CD1c-positive myeloid dendritic cell (primary cell): ENCODE results near the gene ALOX12B.
"Not testable (repeated sequence)": the region's sequence is repeated elsewhere in the genome, so short reads cannot be mapped to it uniquely, and the experiment has no call there.

Experiments used
- DNase-seq: peaks from one replicate; pipeline ENCODE4 v3.0.0-alpha.2; 2016; ENCODE audit errors: extremely low spot score

ALOX12B gene

DNA sequence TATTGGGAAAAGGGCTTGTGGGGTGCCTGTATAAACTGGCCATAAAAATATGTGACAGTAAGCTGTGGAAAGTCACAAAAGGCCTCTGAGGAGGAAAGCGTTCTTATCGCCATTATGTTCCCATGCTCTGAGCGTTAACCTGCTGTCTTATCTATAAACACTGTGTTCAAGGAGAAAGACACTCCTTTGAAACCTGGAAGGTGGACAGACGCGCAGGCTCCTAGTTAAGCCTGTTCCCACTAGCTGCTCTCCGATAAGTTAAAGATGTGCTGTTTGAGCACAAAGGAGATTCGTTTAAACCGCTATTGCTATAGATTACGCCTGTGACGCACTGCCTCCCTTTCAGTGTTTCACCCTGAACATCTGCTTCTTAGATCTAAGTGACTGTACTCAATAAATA lies 5.2 kb downstream of the ALOX12B start:
- no peak for DNase-seq

DNA sequence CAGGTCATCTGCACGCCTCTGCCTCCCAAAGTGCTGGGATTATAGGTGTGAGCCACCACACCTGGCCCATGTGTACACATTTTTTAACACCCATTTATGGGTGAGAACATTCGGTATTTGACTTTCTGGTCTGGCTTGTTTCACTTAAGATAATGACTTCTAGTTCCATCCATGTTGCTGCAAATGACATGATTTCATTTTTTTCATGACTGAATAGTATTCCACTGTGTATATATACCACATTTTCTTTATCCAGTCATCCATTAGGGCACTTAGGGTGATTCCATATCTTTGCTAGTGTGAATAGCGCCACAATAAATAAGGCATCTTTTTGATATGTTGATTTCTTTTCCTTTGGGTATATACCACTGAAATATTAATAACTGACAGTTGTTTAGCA lies 5.6 kb downstream of the ALOX12B start:
- no peak for DNase-seq

DNA sequence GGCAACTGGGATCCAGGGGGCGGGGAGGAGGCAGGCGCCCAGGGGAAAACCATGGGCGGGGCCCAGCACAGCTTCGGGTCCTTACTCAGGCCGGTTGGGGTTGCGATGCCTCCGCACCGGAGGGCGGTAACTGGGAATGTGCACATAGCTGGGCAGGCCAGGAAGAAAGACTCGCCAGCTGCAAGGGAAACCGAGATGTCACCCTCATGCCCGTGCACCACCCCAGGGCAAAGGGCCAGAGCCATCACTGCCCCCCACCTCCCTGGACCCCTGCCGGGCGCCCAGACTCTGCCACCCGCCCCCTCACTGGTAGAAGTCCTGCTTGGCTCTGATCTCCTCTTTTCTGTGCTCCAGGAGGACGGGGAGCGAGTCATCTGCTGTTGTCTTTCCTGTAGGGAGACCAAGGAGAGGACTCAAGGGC lies 6.7 kb downstream of the ALOX12B start:
- DNase-seq: no peak

DNA sequence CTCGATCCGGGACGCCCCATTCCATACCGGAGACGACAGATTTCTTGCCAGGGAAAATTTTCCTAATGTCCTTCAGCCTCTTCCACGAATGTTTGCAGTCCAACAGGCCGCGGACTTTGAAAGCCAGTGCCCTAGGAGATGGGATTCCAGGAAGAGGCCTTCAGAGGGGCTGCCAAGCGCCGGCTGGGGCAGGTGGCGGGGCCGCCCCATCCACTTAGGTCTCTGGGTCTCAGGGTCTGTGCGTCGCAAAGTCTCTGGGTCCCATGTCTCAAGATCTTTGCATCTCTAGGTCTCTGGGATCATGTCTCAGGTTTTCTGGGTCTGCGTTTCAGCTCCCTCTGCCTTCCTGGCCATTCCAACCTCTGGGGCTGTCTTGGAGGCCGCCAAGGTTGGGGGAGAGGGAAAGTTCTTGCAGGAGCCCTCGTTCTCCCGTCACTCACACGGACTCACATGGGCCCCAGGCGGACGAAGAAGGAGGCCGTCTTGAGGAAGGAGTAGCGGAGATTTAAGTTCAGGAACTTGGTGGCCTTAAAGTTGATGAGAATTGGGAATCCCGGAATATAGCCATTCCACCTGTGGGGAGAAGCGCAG lies 7.2 kb downstream of the ALOX12B start:
- DNase-seq: no peak

DNA sequence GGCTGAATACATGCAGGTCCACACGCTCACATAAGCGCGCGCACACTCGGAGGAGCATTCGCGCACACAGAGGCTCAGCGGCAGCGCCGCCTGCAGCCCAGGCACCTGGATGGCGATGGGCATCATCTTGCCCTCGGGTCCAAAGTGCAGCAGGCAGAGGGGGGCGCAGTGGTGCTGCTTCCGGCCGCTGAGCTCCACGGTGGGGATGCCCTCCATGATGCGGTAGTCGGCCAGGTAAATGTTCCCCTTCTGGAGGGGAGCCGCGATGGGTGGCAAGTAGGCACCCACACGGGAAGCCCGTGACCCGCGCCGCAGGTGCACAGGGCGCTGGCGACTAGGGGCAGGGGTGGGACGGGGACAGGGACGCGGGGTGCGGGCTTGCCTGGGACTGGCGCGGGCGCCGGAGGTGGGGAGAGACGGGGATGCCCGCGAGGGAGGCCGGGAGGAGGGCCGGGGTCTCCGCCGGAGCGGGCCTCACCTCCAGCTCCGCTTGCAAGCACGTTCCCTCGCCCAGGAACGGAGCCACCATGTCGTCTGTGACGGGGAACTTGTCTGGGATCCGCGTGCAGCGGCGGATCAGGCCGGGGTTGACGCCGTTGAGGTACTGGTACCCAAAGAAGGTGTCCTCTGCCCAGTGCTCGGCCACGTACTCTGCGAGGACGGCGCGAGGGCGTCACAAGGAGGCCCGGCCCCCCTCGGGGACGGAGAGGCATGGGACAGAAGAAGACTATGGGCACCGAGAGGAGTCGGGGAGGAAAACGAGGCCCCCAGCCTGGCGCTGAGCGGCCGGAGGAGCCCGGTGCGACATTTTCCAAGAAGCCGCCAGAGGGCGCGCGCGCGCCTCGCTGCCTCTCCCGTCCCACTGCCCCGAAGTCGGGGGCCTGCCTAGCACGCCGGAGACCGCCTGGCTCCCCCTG lies 8.0 kb downstream of the ALOX12B start:
- peak; percentile 81 for DNase-seq

- not testable (repeated sequence) for DNase-seq
These were observed 9.6 kb downstream of the ALOX12B start for GRCh38 chr17:8077939-8078338.

DNA sequence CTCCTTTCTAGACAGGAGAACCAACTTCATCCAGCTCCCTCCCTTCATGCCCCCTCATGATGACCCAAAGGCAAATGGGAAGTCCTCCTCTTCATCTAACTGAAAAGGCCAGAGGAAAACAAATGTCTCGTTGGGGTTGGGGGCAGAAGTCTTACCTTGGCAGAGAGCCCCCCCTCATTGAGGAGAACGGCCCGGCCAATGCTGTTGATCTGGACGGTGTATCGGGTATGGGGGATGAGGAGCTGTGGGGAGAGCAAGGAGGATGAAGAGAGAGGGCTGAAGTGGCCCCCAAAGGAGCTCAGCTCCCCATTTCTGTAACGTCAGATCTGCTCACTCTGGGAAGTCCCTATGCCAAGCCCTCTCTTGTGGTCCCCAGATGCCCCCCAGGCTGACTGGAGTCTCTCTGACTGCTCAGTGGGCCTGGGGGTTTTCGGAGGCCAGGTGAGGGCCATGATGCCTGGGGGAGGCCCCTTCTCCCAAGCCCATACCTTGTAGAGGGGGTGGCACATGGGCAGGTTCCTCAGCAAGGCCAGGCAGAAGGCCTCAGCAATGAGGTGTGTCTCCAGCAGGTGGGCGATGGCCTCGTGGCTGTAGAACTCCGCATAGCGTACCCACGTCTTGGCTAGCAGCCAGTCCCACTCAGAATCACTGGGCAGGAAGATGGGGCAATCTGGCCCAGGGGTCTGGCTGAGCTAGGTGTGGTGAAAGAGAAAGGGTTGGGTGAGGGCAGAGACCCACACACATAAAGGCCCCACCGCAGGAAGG lies 10.8 kb downstream of the ALOX12B start:
- DNase-seq: no peak

- no peak for DNase-seq
These were observed 11.8 kb downstream of the ALOX12B start for GRCh38 chr17:8075574-8076342.

DNA sequence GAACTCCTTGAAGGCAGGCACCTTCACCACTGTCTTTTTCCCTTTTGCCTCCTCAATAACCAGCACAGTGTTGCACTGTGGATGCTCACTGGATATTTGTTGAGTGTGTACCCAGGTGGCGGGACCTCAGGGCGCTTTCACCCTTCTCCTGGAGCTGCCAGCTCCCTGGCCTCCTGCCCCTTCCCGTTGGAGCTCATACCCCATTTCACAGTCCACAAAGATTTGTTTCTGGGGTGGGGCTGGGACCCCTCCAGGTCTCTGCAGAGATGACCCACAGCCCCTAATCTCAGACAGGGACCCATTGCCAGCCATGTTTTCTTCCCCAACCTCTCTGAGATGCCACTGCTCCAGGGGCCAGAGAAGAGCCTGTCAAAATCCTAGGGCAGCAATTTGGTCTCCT lies 12.4 kb downstream of the ALOX12B start:
- DNase-seq: no peak

GRCh38 chr17:8074554-8074953 lies 13.0 kb downstream of the ALOX12B start:
- no peak for DNase-seq

DNA sequence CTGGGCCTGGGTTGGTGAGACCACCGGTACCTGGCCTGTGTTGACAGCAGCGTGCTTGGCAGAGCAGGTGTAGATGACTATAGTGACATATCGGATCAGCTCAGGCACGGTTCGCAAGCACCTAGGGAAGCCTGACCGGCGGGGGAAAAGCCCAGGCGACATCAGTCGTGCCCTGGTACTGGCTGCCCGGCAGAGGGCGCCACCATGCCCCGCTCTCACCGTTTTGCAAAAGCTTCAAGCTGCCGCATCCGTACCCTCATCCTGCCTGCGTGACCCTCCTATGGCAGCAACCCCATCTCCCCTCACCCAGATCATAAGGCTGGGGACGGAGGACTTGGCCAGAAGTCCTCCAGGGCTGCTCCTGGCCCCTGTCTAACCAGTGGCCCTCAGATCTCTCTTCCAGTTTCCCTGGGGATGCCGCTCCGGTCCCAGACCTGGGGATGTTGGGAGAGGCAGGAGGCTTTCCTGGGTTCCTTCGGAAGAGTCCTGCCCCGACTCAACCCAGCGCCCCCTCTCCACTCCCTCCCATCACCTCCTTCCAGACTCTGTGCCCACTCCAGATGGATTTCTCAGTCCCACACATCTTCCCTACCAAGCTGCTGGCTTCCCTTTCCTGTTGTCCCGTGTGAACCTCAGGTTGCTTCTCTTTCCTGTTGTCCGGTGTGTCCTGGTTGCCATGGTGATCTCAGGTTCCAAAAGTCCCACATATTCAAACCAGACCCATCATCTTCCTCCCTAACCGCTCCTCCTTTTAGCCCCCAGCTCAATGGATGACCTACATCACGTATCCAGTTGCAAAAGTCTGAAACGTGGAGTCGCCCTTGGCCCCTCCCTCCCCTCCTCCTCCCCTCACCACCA lies 13.7 kb downstream of the ALOX12B start:
- DNase-seq: peak; percentile 82

DNA sequence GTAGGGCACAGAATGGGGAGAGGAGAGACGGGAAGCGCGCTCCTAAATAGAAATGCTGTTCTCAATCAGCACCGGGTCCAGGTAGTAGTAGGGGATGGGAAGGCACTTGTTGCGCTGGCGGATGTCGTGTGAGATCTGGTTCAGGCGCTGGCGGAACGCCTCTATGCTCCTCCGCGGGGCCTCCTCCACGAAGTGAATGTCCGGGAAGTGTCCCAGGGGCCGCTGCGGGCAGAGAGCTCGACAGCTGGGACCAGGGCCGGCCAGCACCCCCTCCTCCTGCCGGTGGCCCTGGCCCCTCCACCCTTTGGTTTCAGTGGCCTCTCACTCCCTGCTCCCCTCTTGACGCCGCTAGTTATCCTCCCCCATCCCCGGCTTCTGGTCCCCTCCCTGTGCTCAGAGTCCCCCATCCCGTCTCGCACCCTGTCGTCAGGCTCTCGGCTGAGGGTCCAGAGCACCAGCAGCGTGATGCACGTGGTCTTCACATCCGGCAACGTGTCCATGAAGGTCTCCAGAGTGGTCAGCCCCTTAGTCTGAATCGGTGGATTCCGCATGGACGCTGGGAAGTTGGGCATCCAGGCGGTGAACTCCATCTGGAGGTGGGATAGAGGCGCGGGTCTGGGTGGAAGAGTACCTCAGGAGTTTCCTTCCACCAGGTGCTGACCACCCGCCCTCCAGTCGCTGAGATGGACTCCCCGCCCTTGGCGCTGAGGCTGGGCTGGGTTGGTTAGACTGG lies 14.6 kb downstream of the ALOX12B start:
- DNase-seq: no peak

- no peak for DNase-seq
These were observed 15.2 kb downstream of the ALOX12B start for GRCh38 chr17:8072341-8072728.

DNA sequence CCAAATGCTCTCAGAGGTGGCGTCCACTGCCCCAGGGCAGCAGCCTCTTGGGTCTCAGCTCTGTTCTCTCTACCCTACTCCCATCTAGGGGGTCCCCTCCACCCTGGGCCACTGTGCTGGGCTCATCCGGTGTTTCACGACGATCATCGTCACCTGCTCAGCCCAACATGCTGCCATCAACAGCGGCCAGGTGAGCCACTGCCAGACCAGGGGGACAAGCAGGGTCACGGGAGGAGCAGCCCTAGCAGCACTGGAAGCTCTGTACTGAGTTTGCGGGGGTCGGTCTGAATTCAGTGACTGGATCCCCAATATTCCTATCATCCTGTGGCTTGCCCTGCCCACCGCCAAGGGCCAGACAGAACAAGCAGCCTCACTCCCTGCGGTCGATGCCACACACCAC lies 16.0 kb downstream of the ALOX12B start:
- no peak for DNase-seq

DNA sequence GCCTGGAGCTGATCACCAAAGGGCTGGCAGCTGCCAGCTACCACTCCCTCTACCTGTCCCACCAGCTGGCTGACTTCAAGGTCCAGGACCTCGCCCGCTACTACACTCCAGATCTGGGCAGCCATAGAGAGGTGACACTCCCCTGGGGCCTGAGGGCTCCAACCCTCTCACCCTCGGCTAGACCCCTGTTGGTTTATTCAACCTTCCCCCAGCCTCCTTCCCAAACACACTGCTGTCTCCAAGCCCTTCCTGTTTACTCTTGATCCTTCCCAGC lies 18.0 kb downstream of the ALOX12B start:
- DNase-seq: no peak

DNA sequence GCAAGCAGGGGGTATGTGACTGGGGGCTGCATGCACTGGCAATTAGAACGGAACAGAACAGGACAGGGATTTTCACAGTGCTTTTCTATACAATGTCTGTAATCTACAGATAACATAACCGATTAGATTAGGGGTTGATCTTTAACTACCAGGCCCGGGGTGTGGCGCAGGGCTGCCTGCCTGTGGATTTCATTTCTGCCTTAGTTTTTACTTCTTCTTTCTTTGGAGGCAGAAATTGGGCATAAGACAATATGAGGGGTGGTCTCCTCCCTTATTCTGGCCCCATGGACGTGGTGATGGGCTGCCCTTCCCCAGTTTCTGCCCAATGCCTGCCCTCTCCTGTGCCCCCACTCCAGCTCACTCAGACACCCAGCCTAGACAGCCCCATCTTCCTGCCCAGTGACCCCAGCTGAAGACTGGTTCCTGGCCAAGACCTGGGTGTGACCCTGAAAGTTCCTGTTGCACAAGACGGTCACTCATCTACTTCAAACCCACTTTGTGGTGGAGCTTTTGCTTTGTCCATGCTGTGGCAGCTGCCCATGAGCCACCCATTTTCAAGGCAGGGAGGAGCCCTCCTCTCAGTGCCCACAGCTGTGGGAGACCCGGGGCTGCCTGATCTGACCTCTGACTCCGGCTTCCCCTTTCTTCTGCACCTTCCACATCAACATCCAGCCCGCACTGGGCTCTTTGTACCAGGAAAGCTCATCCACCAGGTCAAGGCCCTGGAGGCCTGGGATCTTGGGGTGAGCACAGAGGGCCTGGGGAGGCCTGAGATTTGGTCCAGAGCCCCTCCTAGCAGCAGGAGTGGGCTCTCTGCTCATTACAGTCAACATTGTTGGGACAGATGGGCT lies 18.6 kb downstream of the ALOX12B start:
- peak; percentile 80 for DNase-seq

GRCh38 chr17:8067806-8068205 lies 19.7 kb downstream of the ALOX12B start:
- no peak for DNase-seq

DNA sequence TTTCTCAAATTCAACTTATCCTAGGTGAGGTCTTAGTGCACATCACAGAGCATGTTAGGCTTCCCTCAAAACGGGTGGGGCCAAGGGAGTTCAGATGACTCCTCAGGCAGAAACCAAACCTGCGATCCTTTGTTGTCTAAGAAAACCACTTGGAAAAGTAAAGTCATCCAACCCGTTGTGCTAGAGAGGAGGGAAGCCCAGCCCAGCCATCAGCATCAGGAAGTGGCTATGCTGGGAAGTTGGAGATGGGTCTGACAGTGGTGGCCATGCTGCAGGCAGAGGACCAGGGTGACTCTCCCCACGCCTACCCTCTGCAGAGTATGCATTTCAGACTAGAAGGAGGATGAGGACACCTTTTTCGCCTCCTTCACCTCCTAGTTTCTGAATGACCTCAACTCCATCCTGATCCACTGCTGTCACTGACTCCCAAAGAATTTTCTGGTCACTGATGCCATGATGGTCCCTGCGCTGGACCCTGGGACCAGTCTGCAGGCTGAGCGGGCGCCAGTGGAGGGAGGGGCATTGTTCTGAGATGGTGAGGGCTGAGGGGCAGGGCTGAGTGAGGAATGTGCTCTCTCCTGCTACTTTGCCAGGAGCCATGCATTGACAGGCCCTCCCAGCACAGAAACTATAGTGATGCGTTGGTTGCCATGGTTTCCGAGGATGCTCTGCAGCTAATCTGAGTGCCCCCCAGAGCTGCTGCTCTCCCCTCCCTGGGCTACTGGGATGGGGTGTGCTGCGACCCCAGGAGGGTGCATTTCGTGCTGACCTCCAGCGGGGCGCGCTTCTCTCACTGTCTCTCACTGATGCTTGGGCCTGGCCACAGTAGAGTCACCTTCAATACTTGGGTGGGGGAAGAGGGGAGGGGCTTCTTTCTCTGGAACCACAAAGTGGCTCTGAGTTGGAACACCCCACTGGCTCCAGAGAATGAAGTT lies 20.4 kb downstream of the ALOX12B start:
- DNase-seq: no peak
